Tongue (tissue), 2 donors: Measurements from ENCODE around the gene PHLDA3. TPM values are rescaled to one million over a fixed set of nuclear protein-coding genes. Genes with fewer than 3 reads are reported as not detected.
"Not testable (repeated sequence)": the region's sequence is repeated elsewhere in the genome, so short reads cannot be mapped to it uniquely, and the experiment has no call there.

Experiments
- DNase-seq: peaks from one replicate; pipeline ENCODE4 v3.0.0-alpha.2; 2015
- total RNA-seq: library from RNA; depleted of rRNA; stranded (reverse); fragments of >200 nt; gene quantifications from one replicate; pipeline ENCODE4 v1.2.3, GENCODE V29; 2014

Gene PHLDA3
- total RNA-seq, 1 donor from 2014 or later, result 33.1 TPM

- no peak for DNase-seq
Observed at GRCh38 chr1:201485184-201485774, 16.3 kb upstream of the PHLDA3 start.

DNA sequence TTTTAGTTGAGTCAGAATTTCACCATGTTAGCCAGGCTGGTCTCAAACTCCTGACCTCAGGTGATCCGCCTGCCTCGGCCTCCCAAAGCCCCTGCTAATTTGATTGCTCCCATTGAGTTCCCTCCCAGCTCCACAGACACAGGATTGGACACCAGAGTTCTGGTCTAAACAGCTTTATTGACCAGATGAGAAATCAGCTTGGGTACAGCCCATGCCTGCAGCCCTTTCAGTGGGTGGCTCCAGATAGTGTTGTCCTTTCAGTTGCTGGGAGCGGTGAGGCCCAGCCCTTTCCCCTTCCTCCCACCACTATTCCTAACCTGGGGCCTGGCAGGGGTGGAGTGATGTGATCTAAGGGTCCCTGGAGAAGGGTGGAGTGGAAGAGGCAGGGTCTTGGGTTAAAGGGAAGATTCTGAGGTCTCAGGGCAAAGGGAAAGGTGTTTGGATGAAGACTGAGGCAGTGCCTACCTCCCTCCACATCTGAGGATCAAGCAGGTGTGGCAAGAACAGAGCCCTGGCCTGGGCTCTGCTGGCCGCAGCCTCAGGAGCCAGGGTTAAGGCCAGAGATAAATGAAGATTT is 14.5 kb upstream of the PHLDA3 start:
- DNase-seq, result no peak

- DNase-seq, result no peak
Observed at GRCh38 chr1:201482755-201483154, 13.8 kb upstream of the PHLDA3 start.

- peak; percentile 86 for DNase-seq
Observed at GRCh38 chr1:201481761-201482493, 12.9 kb upstream of the PHLDA3 start.

GRCh38 chr1:201481004-201481380 is 12.0 kb upstream of the PHLDA3 start:
- no peak for DNase-seq

GRCh38 chr1:201480231-201481003 is 11.4 kb upstream of the PHLDA3 start:
- peak; percentile 88 for DNase-seq

DNA sequence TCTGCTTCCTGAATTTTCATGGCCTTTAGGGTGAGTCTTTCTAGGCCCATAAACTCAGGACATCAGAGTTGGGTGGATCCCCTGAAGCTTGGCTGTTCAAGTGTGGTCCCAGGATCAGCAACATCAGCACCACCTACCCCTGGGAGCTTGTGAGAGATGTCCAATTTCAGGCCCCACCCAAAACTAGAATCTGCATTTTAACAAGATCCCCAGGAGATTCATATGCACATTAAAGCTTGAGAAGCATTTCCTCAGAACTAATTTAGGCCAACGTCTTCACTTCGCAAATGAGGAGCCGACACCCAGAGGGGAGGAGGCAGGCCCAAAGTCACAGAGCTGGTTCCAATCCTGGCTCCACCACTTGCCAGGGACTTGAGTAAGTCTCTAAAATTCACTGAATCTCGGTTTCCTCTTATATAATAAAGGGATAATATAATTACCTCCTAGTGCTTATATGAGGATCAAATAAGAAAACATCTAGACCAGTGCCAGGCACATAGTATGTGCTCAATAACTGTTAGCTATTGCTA is 10.3 kb upstream of the PHLDA3 start:
- no peak for DNase-seq

- DNase-seq, result not testable (repeated sequence)
Observed at GRCh38 chr1:201478666-201479065, 9.7 kb upstream of the PHLDA3 start.

DNA sequence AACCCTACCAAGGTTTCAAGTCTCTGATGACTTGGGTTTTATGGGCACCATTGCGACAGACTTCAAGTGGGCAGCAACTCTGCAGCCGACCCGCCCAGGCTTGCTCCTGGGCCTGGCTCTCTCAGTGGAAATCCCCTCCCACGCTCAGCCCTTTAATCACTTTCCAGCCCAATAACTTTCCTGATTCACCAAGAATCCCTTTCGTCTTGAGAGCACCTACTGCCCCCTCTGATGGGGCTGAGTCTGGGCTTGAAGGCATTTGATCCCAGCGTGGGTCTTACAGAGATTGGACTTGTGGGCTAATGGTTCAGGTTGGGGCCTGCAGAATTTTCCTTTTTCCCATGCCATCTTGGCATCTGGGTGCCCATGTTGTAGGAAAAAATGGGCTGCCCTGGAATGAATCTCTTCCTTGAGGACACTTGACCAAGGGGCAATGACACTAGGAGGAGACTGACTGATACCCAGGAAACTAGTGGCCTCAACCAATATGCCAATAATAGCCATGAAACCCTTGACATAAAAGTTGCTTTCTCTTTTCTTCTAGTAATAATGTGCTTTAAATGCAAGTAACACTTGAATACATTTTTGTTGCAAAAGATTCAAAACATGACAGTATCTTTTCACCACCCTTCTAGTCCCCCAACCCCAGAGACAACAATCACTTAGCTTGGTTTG is 7.8 kb upstream of the PHLDA3 start:
- no peak for DNase-seq

- DNase-seq, result no peak
Observed at GRCh38 chr1:201475915-201476669, 7.1 kb upstream of the PHLDA3 start.

DNA sequence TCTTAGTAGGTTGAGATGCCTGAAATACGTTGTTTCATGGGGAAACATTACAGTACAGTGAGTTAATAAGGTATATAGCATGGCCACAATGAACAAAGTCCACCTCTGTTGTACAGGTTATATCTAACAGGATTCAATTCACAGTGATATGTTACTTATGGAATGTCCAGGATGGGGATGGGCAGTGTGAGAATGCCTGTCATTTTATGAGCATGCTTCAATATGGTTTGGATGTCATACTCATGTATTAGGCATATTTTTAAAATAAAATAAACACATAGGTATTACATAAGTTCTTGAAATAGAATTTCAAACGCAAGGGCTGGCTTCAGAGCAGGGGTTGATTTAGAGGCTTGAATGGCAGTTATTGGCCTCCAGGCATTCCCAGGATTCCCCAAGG is 6.1 kb upstream of the PHLDA3 start:
- no peak for DNase-seq

DNA sequence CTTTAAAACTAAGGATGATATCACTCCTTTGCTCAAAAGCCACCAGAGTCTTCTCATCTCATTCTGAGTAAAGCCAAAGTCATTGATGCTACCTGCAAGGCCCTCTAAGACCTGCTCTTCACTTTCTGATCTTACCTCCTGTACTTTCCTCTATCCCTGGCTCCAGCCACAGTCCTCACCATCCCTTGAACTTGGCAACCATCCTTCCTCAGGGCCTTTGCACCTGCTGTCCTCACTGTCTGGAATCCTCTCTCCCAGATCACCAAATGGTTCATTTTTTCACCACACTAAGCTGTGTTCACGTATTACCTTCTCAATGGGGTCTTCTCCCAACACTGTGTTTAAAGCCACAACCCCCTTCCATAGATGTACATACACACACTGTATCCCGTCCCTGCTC is 4.3 kb upstream of the PHLDA3 start:
- no peak for DNase-seq

DNA sequence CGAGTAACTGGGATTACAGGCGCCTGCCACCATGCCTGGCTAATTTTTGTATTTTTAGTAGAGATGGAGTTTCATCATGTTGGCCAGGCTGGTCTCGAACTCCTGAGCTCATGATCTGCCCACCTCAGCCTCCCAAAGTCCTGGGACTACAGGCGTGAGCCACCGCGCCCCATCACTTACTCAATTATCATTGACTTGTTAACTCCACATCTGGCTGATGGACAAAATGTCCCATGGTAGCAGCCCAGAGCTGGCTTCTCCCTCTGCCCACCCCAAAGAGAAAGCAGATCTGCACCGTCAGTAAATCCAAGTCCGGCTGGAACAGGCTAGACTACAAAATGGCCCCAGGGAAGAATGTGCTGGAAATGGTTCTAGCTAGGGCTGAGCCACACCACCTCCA is 3.3 kb upstream of the PHLDA3 start:
- DNase-seq, result not testable (repeated sequence)

GRCh38 chr1:201471772-201472171 is 2.8 kb upstream of the PHLDA3 start:
- DNase-seq, result no peak

- DNase-seq, result no peak
Observed at GRCh38 chr1:201470581-201470980, 1.6 kb upstream of the PHLDA3 start.

GRCh38 chr1:201469645-201470074 is 672 bp upstream of the PHLDA3 start:
- DNase-seq, result no peak

DNA sequence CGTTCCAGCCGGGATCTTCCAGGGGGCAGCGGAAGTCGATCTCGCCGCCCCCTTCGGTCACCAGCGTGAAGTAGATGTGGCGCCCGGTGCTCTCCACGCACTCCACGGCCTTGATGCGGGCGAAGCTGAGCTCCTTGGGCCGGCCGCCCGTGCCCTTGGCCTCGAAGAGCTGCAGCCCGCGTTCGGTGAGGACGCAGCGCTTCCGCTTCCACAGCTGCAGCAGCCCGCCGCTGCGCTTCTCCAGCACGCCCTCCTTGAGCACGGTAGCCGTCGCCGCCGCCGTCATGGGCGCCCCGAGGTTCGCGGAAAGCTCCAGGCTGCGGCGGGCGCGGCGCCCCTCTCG is 516 bp downstream of the PHLDA3 start:
- DNase-seq, result peak; percentile 57

DNA sequence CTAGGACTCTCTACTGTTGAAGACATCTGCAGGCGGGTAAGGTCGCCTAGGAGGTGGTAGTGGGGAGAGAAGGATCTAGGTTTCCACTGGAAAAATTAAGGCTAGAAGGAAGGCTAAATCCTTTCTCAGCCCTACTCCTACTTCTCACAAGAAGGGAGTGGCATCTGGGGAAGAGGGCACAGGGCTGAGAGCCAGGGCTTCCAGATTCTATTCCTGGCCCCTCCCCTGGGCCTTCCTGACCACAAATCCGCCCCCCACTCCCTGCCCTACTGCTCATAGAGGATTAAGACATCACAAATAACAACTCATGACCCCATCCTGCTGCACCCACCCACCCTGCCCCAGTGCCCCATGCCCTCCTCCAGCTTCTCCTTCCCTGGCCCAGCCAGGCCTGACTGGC is 2.5 kb downstream of the PHLDA3 start:
- DNase-seq, result no peak

DNA sequence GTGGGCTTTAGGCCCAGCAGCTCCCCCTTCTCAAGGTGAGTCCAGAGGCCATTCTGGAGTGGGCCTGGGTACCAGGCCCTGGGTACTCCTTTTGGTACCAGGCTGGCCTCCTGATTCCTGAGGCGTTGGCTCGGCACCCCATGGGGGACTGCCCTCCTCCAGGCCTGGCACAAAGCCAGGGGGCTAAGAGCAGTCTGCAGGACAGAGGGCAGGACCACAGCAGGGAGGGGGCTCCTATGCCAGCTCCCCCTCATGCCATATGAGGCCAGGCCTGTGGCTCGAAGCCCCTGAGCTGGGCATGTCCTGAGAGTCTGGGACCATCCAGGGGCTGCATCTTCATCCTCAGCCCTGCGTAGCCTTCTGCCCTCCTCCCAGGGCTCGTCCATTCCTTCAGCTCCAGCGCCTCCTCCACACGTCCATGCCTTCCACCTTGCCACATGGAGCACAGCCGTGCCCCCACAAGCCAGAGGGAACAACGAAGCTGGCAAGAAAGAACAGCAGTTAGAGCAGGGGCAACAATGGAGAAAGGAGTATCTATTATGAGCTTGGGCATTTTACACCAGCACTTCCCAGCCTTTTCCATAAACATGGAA is 3.2 kb downstream of the PHLDA3 start:
- DNase-seq, result no peak

- DNase-seq, result no peak
Observed at GRCh38 chr1:201463071-201463552, 5.9 kb downstream of the PHLDA3 start.
